ENCODE measurements around the gene ACSL6. TPM values are rescaled to one million over a fixed set of nuclear protein-coding genes. Genes with fewer than 3 reads are reported as not detected.

ACSL6 gene
- total RNA-seq, 1 donor from 2014 or later: not detected

DNA sequence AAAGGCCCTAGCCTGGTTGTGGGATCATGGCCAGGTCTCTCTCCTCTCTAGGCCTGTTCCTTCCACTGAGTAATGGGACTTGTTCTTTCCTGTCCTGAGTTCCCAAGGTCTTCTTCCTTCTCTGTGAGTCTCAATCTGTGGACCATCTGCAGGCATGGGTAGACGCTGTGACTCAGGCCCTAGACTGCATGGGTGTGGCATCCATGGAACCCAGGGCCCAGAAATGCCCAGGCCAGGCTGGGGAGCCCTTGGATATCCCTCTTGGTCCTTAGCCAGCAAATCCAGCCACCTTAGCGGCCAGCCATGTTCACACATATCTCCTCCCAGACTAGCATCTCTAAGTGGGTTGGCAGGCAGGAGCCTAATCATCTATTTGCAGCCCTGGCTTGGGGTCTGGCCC is 2.3 kb upstream of the ACSL6 start:
- no peaks in the 10 kb centered on the region for H3K36me3 Mint-ChIP-seq
- Histone ChIP-seq H3K4me2 (no peak overlapping the region), H3K4me3 (no peak overlapping the region), H3K27me3 (peaks cover 52% of the 10 kb centered on the region), H3K79me2 (ENCODE audit: low read depth) (no peaks in the 10 kb centered on the region), H3K4me1 (peaks cover 8% of the 10 kb centered on the region), H4K20me1 (ENCODE audit: low read depth) (peaks cover 34% of the 10 kb centered on the region), H3F3A (ENCODE audit: low read depth) (no peaks in the 10 kb centered on the region), H3K36me3 (no peaks in the 10 kb centered on the region), H2AFZ (replicated peaks) (no peak overlapping the region), H3K9ac (no peak overlapping the region), H3K9me3 (ENCODE audit: low read depth) (no peaks in the 10 kb centered on the region), H3K27ac (no peak overlapping the region)
- TF ChIP-seq, protein P1, sequence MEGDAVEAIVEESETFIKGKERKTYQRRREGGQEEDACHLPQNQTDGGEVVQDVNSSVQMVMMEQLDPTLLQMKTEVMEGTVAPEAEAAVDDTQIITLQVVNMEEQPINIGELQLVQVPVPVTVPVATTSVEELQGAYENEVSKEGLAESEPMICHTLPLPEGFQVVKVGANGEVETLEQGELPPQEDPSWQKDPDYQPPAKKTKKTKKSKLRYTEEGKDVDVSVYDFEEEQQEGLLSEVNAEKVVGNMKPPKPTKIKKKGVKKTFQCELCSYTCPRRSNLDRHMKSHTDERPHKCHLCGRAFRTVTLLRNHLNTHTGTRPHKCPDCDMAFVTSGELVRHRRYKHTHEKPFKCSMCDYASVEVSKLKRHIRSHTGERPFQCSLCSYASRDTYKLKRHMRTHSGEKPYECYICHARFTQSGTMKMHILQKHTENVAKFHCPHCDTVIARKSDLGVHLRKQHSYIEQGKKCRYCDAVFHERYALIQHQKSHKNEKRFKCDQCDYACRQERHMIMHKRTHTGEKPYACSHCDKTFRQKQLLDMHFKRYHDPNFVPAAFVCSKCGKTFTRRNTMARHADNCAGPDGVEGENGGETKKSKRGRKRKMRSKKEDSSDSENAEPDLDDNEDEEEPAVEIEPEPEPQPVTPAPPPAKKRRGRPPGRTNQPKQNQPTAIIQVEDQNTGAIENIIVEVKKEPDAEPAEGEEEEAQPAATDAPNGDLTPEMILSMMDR (IDR thresholded peaks at IDR 0.05): no peak
- TF ChIP-seq EZH2phosphoT487 (IDR thresholded peaks at IDR 0.05): no peak
- no peak for TF ChIP-seq EZH2 (IDR thresholded peaks at IDR 0.05)
- peaks cover 16% of the 10 kb centered on the region for H3K4me1 Mint-ChIP-seq
- H3K9me3 Mint-ChIP-seq: no peaks in the 10 kb centered on the region
- peaks cover 36% of the 10 kb centered on the region for H3K27me3 Mint-ChIP-seq (ENCODE audit: insufficient read depth, low read depth)
- no peak for DNase-seq (ENCODE audit: low spot score)
- no peak overlapping the region for H3K27ac Mint-ChIP-seq
- H3K4me3 Mint-ChIP-seq: peak overlapping the region; percentile 54

DNA sequence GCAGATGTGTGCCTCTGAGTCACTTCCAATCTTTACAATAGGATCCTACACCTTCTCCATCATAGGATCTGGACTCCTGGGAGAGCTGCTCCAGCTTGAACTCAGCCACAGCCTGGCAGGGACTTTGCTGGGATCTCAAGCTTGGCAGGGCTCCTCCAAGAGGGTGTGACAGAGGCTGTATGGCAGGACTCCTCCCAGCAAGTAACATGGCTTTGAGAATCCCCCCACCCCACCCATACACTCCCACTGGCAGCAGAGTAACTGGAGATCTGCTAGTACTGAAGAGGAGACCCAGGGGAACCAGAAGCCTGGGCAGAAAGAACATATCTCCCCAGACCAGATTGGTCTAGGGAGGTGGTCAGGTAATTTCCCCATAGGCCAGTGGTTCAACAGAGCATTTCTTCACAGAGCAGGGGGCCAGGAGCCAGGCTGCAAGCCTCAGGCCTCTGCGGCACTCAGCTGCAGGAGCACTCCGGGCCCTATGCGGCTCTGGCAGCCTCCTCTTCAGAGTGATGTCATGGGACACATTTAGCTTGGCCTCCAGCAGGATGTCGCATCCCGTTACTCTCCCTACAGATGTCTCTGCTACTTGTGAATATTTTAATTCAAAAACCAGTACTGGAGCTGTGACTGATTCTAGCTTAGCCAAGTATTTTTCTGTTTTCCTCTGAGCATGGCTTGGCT is 1.7 kb upstream of the ACSL6 start:
- Histone ChIP-seq H3K36me3 (no peaks in the 10 kb centered on the region), H3K9me3 (ENCODE audit: low read depth) (no peaks in the 10 kb centered on the region), H4K20me1 (ENCODE audit: low read depth) (peaks cover 34% of the 10 kb centered on the region), H3K79me2 (ENCODE audit: low read depth) (no peaks in the 10 kb centered on the region), H3K27ac (no peak overlapping the region), H3K4me1 (peaks cover 8% of the 10 kb centered on the region), H3K4me3 (no peak overlapping the region), H3K4me2 (no peak overlapping the region), H3F3A (ENCODE audit: low read depth) (no peaks in the 10 kb centered on the region), H3K27me3 (peaks cover 56% of the 10 kb centered on the region), H2AFZ (replicated peaks) (no peak overlapping the region), H3K9ac (no peak overlapping the region)
- no peaks in the 10 kb centered on the region for H3K9me3 Mint-ChIP-seq
- H3K27ac Mint-ChIP-seq: no peak overlapping the region
- DNase-seq (ENCODE audit: low spot score): no peak
- TF ChIP-seq EZH2 (IDR thresholded peaks at IDR 0.05) (no peak), EZH2phosphoT487 (IDR thresholded peaks at IDR 0.05) (no peak)
- TF ChIP-seq, protein P1 (IDR thresholded peaks at IDR 0.05): no peak
- H3K4me1 Mint-ChIP-seq: peaks cover 16% of the 10 kb centered on the region
- H3K36me3 Mint-ChIP-seq: no peaks in the 10 kb centered on the region
- peak overlapping the region; percentile 54 for H3K4me3 Mint-ChIP-seq
- H3K27me3 Mint-ChIP-seq (ENCODE audit: insufficient read depth, low read depth): peaks cover 36% of the 10 kb centered on the region

DNA sequence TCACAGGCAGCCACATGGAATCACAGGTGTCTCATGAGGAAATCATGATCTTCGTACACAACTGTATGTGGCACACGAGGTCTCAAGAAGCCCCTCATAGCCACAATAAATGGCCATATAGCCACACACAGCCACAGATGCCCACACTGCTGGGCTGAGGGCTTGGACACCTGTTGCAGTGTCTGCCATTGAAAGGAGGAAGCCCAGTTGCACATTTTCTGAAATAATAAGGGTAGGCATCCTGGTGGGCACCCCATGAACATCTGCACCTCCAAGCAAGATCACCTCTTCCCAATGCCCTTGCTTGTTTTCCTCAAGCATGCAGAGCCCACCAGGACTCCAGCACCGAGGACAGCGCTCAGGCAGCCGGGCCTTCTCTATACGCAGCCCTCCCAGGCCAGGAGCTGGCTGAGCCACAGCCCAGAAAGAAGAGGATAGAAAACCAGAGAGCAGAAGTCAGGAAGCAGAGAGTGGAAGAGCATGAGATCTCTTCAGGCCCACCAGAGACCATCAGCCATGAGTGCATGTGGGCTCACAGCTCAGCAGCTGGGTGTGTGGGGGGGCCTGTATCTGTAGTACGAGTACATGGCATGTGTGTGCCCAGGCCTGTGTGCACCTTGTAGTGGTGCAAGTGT is 1.0 kb upstream of the ACSL6 start:
- Histone ChIP-seq H3K9ac (no peak overlapping the region), H2AFZ (replicated peaks) (no peak overlapping the region), H3K27ac (no peak overlapping the region), H3K9me3 (ENCODE audit: low read depth) (no peaks in the 10 kb centered on the region), H3K79me2 (ENCODE audit: low read depth) (no peaks in the 10 kb centered on the region), H3K4me1 (peaks cover 8% of the 10 kb centered on the region), H3K4me2 (no peak overlapping the region), H3K4me3 (no peak overlapping the region), H4K20me1 (ENCODE audit: low read depth) (peaks cover 34% of the 10 kb centered on the region), H3F3A (ENCODE audit: low read depth) (no peaks in the 10 kb centered on the region), H3K36me3 (no peaks in the 10 kb centered on the region), H3K27me3 (peaks cover 58% of the 10 kb centered on the region)
- no peaks in the 10 kb centered on the region for H3K9me3 Mint-ChIP-seq
- H3K27me3 Mint-ChIP-seq (ENCODE audit: insufficient read depth, low read depth): peaks cover 36% of the 10 kb centered on the region
- H3K27ac Mint-ChIP-seq: no peak overlapping the region
- no peaks in the 10 kb centered on the region for H3K36me3 Mint-ChIP-seq
- peak; percentile 87 for DNase-seq (ENCODE audit: low spot score)
- peaks cover 16% of the 10 kb centered on the region for H3K4me1 Mint-ChIP-seq
- H3K4me3 Mint-ChIP-seq: peak overlapping the region; percentile 79
- TF ChIP-seq EZH2 (IDR thresholded peaks at IDR 0.05) (peak; percentile 6), EZH2phosphoT487 (IDR thresholded peaks at IDR 0.05) (no peak)
- TF ChIP-seq, protein P1 (IDR thresholded peaks at IDR 0.05): no peak

Data from neural progenitor cell (in vitro differentiated cells).